CD14-positive monocyte (primary cell): ENCODE data around the gene GDF10. TPM values are rescaled to one million over a fixed set of nuclear protein-coding genes. Genes with fewer than 3 reads are reported as not detected.

Experiments
- DNase-seq, 3 donors: peaks; one replicate each; pipeline ENCODE4 v3.0.0-alpha.2; 2011 to 2022
- H2AFZ ChIP-seq: 2 replicates; pipeline ENCODE4 v1.6.0; 2012; ENCODE audit warnings: mild to moderate bottlenecking, low read depth, low read length, inconsistent platforms; ENCODE audit not compliant: insufficient read depth, poor library complexity, severe bottlenecking
- H3K27ac ChIP-seq, 2 donors: 1 replicate in 1 of 2; 2 replicates in 1 of 2; pipeline ENCODE4 v1.5.1; 2012 to 2013; ENCODE audit warnings: low read length in 2 of 2, control low read depth in 1 of 2, inconsistent platforms in 1 of 2, low read depth in 1 of 2, mild to moderate bottlenecking in 1 of 2
- H3K27me3 ChIP-seq, 2 donors: one replicate each; pipeline versions ENCODE4 v1.6.0 to v1.6.1; 2011 to 2013; ENCODE audit warnings: low read length in 2 of 2; ENCODE audit not compliant: control insufficient read depth in 2 of 2, insufficient read depth in 2 of 2
- H3K36me3 ChIP-seq, 2 donors: replicated peaks in 1 of 2; 1 replicate in 1 of 2; 2 replicates in 1 of 2; pipeline versions ENCODE4 v1.5.1 to v1.6.1; 2012 to 2013; ENCODE audit warnings: low read length in 2 of 2, control low read depth in 1 of 2, inconsistent platforms in 1 of 2, mild to moderate bottlenecking in 1 of 2; ENCODE audit not compliant: insufficient read depth in 2 of 2, control insufficient read depth in 1 of 2
- H3K4me1 ChIP-seq, 2 donors: 1 replicate in 1 of 2; 2 replicates in 1 of 2; pipeline versions ENCODE4 v1.5.1 to v1.6.1; 2012 to 2013; ENCODE audit warnings: low read length in 2 of 2, control low read depth in 1 of 2, inconsistent platforms in 1 of 2, mild to moderate bottlenecking in 1 of 2, moderate library complexity in 1 of 2; ENCODE audit not compliant: insufficient read depth in 2 of 2, control insufficient read depth in 1 of 2
- H3K4me2 ChIP-seq: replicated peaks from 2 replicates; pipeline ENCODE3; 2012; ENCODE audit warnings: low read length, moderate library complexity, mild to moderate bottlenecking; ENCODE audit not compliant: poor library complexity, severe bottlenecking; ENCODE audit errors: extremely low read depth
- H3K4me3 ChIP-seq, 3 experiments: fragments of 200-600 bp in 1 of 3; sonication (generic) in 1 of 3; replicated peaks in 1 of 3; 1 replicate in 2 of 3; 2 replicates in 1 of 3; pipeline ENCODE4 v1.5.1; 2011 to 2013; ENCODE audit warnings: low read length in 3 of 3, mild to moderate bottlenecking in 3 of 3, control low read depth in 2 of 3, low read depth in 2 of 3, inconsistent platforms in 1 of 3, moderate library complexity in 1 of 3
- H3K79me2 ChIP-seq: 2 replicates; pipeline ENCODE4 v1.6.0; 2012; ENCODE audit warnings: mild to moderate bottlenecking, control low read depth, inconsistent platforms, low read length, moderate library complexity; ENCODE audit not compliant: insufficient read depth
- H3K9ac ChIP-seq: 2 replicates; pipeline ENCODE4 v1.6.0; 2017; ENCODE audit warnings: low read length, mild to moderate bottlenecking; ENCODE audit not compliant: insufficient read depth, poor library complexity, severe bottlenecking
- H3K9me3 ChIP-seq, 2 donors: replicated peaks in 1 of 2; 1 replicate in 1 of 2; 2 replicates in 1 of 2; pipeline versions ENCODE4 v1.5.1 to v1.6.1; 2012 to 2013; ENCODE audit warnings: low read length in 2 of 2, control low read depth in 1 of 2; ENCODE audit not compliant: control insufficient read depth in 1 of 2, insufficient read depth in 1 of 2
- H4K20me1 ChIP-seq: 2 replicates; pipeline ENCODE4 v1.6.0; 2012; ENCODE audit warnings: mild to moderate bottlenecking, low read length, control low read depth, moderate library complexity; ENCODE audit not compliant: insufficient read depth
- H3K27ac Mint-ChIP-seq, 7 donors: one replicate each; pipeline ENCODE4 v1.8.0; 2020; ENCODE audit warnings: mild to moderate bottlenecking in 7 of 7, mixed read lengths in 7 of 7, moderate library complexity in 6 of 7, inconsistent platforms in 2 of 7
- H3K27me3 Mint-ChIP-seq, 3 donors: one replicate each; pipeline ENCODE4 v1.8.0; 2021 to 2022; ENCODE audit warnings: low read depth in 3 of 3, mild to moderate bottlenecking in 3 of 3, mixed read lengths in 3 of 3, moderate library complexity in 3 of 3, inconsistent platforms in 1 of 3
- H3K36me3 Mint-ChIP-seq, 2 donors: one replicate each; pipeline ENCODE4 v1.8.0; 2020; ENCODE audit warnings: mixed read lengths in 2 of 2, inconsistent platforms in 1 of 2, mild to moderate bottlenecking in 1 of 2
- H3K4me1 Mint-ChIP-seq: one replicate; pipeline ENCODE4 v1.8.0; 2020; ENCODE audit warnings: mild to moderate bottlenecking, mixed read lengths
- H3K4me3 Mint-ChIP-seq, 2 donors: one replicate each; pipeline ENCODE4 v1.8.0; 2020; ENCODE audit warnings: mild to moderate bottlenecking in 2 of 2, mixed read lengths in 2 of 2, moderate library complexity in 1 of 2
- H3K9me3 Mint-ChIP-seq, 7 donors: one replicate each; pipeline ENCODE4 v1.8.0; 2020 to 2022; ENCODE audit warnings: mixed read lengths in 7 of 7, mild to moderate bottlenecking in 6 of 7, moderate library complexity in 6 of 7, inconsistent platforms in 2 of 7
- CTCF ChIP-seq: fragments of 200-600 bp; IDR thresholded peaks from one replicate; pipeline ENCODE4 v1.8.0; 2022; ENCODE audit warnings: antibody characterized with exemption, mild to moderate bottlenecking
- WGBS: methylation state at CpG from one replicate; pipeline ENCODE4 v1.1.5; 2013; ENCODE audit warnings: missing lambda C conversion rate; ENCODE audit not compliant: insufficient coverage; 5-methylcytosine and 5-hydroxymethylcytosine counted together
- intact Hi-C, 2 donors: fragments of 100-400 bp; cut with micrococcal nuclease; formaldehyde crosslinking; loops; one replicate each; pipeline versions ENCODE4 v1.15.0 to v1.15.1; 2023
- polyA plus RNA-seq, 3 donors: library from polyadenylated mRNA; depleted of rRNA in 1 of 3; unstranded in 2 of 3; stranded (reverse) in 1 of 3; fragments of 300-500 nt in 2 of 3; fragments of >200 nt in 1 of 3; fragmentation: Illumina TruSeq in 2 of 3; gene quantifications; 1 replicate in 2 of 3; 2 replicates in 1 of 3; pipeline ENCODE4 v1.2.3, GENCODE V29; 2012 to 2021

Gene GDF10
- polyA plus RNA-seq, 3 donors = not detected

GRCh38 chr10:47260505-47261111 lies 39.4 kb upstream of the GDF10 start:
- intact Hi-C loops = no loop called here
- Mint-ChIP-seq H3K4me1 (peaks cover 84% of the 10 kb centered on the region), H3K4me3 (peak overlapping the region in 1 of 2 donors; percentile 51), H3K9me3 (peaks cover 0 to 13% (median 5%) of the 10 kb centered on the region in 7 donors), H3K27me3 (peaks cover 1 to 17% (median 7%) of the 10 kb centered on the region in 3 donors), H3K27ac (peak overlapping the region; percentile 68 to 96 (median 83)), H3K36me3 (peaks cover 4 to 11% of the 10 kb centered on the region in 2 donors)
- H3K27ac ChIP-seq = peak overlapping the region; percentile 2 to 30
- H3K27me3 ChIP-seq = no peaks in the 10 kb centered on the region
- DNase-seq = peak in 1 of 3 donors; percentile 29
- no peaks in the 10 kb centered on the region for H3K36me3 ChIP-seq
- TF ChIP-seq CTCF = no peak
- H4K20me1 ChIP-seq = no peaks in the 10 kb centered on the region
- H3K9ac ChIP-seq = no peak overlapping the region
- H3K4me1 ChIP-seq = peaks cover 67 to 71% of the 10 kb centered on the region in 2 donors
- H3K9me3 ChIP-seq = no peaks in the 10 kb centered on the region
- no peaks in the 10 kb centered on the region for H3K79me2 ChIP-seq
- no peak overlapping the region for H2AFZ ChIP-seq
- H3K4me3 ChIP-seq = peak overlapping the region in 1 of 3 experiments; percentile 12
- WGBS = 50% methylated on average over 6 of the region's 9 CpGs
- peak overlapping the region; percentile 1 for H3K4me2 ChIP-seq

GRCh38 chr10:47261121-47261520 lies 38.9 kb upstream of the GDF10 start:
- TF ChIP-seq CTCF = no peak
- Mint-ChIP-seq H3K27ac (peak overlapping the region; percentile 68 to 96 (median 83)), H3K4me3 (peak overlapping the region in 1 of 2 donors; percentile 51), H3K9me3 (peaks cover 0 to 13% (median 5%) of the 10 kb centered on the region in 7 donors), H3K36me3 (peaks cover 3 to 15% of the 10 kb centered on the region in 2 donors), H3K27me3 (peaks cover 0 to 12% (median 6%) of the 10 kb centered on the region in 3 donors), H3K4me1 (peaks cover 79% of the 10 kb centered on the region)
- Histone ChIP-seq H3K27me3 (no peaks in the 10 kb centered on the region), H4K20me1 (no peaks in the 10 kb centered on the region), H3K27ac (peak overlapping the region in 1 of 2 donors; percentile 30), H2AFZ (no peak overlapping the region), H3K4me1 (peaks cover 62 to 66% of the 10 kb centered on the region in 2 donors), H3K4me3 (peak overlapping the region in 1 of 3 experiments; percentile 12), H3K79me2 (no peaks in the 10 kb centered on the region), H3K36me3 (no peaks in the 10 kb centered on the region), H3K9me3 (no peaks in the 10 kb centered on the region), H3K9ac (no peak overlapping the region), H3K4me2 (no peak overlapping the region)
- no CpG with 5 or more reads among the region's 1 CpG for WGBS
- intact Hi-C loops = no loop called here
- peak; percentile 25 to 42 (median 28) for DNase-seq
